GM15510 (cell line): ENCODE measurements around the gene SCN5A.

Source experiments
- POLR2A ChIP-seq: IDR thresholded peaks from 3 replicates; pipeline ENCODE4 v1.6.1; 2011; ENCODE audit warnings: borderline replicate concordance; ENCODE audit not compliant: insufficient read length; ENCODE audit errors: extremely low read depth

The SCN5A gene

DNA sequence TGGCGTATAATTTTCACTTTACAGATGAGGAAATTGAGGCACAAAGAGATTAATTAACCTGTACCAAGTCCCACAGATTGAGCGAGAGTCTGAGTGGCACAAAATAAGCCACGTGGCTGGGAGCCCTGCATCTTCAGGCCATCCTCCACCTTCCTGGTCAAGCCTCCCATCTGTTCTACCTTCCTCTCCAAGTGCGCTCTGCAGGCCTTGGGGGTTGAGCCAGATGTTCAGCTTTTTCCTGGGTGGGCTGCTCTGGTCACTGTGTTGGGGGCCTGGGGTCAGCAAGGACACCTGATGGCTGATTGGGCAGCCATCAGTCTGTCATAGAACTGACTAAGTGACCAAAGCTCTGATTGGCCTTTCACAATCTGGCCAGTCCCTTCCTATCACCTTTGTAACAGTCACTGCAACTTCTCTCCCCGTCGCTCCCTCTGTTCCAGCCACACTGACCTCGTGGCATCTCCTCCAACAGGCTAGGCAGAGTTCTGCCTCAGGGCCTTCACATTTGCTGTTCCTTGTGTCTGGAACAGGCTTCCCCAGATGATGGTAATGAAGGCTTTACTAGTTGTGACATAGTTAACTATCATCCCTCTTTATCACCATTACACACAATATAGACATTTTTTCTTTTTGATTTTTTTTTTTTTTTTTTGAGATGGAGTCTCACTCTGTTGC lies 46.8 kb downstream of the SCN5A start:
- no peak for TF ChIP-seq POLR2A

DNA sequence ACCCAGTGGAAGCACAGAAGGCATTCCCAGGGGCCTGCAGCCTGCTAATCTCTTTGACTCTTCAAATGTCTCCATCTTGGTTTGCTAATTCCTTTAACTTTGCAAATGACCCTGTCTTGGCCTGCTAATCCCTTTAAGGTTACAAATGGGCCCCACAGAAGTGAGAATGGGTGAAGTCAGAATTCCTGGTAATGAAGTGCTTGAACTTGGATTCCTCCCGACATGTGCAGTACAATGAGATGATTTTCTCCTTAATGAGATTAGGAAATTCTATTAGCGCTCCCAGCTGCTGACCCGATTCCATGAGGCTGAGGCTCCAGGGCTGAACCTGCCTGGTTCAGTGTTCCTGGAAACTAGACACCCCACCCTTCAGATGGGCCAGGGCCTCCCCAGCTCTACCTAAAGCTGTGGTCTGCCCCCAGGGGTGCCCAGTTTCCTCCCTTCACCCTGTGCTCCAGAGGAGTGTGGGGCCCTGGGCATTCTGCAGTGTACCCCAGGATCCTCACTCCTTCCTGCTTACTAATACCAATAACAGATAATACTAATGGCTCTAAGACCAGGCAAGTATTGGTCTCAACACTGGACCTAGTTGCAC lies 47.4 kb downstream of the SCN5A start:
- TF ChIP-seq POLR2A: no peak

DNA sequence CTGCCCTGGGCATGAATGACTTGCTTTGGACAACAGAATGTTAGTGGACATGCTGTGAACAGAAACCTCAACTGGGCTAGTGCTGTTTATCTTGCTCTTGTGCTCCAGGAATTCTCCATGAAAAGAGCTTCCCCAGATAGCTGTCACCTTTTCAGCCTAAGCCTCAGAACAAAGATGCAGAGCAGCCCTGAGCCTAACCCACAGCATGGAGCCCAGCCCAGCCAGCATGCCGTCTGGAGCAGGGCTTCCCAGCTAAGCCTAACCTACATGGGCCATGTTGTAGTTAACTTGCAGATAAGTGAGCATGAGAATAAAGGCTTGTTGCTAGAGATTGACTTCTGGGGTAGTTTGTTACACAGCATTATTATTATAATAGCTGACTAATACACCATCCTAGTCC lies 48.9 kb downstream of the SCN5A start:
- TF ChIP-seq POLR2A: no peak

DNA sequence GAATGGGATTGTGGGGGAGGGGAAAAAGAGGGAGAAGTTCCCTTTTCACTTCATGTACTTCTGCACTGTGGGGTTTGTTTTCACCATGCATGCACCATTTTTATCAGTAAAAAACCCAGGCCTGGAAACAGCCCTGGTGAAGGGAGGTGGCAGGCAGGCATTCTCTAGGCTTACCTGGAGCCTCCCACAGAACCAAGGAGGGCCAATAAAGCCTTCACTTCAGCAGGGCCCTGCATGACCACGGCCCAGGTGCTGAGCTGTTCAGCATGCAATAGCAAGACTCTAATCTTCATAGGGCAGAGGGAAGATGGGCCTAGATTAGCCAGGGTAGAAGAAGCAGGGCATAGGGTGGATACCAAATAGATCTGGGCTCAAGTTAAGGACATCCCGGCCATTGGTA lies 49.6 kb downstream of the SCN5A start:
- no peak for TF ChIP-seq POLR2A

DNA sequence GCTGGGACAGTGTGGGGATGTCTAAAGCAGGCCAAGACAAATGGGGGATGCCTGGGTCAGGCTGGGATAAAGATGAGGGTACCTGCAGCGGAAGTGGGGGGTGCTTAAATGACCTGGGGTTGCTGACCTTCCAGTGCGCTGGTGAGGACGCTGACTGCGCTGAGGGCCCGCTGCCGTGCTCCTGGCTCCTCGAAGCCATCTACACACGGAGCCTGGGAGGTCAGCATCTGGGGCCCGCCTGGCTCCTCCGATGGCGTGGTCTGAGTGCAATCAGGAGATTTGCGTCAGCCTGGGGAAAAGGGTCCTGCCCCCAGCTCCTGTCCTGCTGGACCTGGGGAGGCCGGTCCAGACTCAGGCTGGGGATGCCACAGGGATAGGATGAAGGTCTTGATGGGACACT lies 50.7 kb downstream of the SCN5A start:
- no peak for TF ChIP-seq POLR2A

DNA sequence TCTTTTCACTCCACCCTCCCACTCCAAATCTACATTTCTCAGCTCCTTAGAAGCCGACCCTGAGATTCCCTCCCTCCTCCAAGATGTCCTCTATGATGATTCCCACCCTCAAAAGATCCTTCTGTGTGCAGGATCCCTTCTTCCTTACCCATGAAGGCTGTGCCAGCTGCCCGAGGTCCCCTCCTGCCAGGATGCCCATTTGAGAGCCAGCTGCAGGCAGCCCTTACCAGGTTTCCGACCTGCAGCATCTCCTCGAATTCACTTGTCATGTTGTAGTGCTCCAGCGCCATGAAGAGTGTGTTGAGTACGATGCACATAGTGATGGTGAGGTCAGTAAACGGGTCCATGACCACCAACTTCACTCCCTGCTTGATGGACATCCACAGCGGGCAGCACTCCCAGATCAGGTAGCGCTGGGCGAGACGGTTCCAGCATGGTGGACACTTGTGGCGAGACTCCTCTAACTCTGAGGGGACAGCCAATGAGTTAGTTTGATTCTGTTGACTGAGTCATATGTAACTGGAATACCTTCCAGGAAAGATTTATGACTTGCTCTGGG lies 51.9 kb downstream of the SCN5A start:
- TF ChIP-seq POLR2A: no peak

DNA sequence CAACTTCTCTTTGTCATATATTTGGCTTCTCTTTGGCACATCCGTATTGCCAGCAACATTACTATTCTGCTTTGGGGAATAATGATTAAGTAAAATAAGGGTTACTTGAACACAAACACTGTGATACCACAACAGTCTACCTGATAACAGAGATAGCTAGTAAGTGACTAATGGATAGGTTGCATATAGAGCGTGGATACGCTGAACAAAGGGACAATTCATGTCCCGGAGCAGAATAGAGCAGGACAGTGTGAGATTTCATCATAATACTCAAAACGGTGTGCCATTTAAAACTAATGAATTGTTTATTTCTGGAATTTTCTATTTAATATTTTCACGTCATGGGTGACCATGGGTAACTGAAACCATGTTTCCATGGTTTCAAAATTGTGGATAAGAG lies 54.1 kb downstream of the SCN5A start:
- TF ChIP-seq POLR2A: no peak

DNA sequence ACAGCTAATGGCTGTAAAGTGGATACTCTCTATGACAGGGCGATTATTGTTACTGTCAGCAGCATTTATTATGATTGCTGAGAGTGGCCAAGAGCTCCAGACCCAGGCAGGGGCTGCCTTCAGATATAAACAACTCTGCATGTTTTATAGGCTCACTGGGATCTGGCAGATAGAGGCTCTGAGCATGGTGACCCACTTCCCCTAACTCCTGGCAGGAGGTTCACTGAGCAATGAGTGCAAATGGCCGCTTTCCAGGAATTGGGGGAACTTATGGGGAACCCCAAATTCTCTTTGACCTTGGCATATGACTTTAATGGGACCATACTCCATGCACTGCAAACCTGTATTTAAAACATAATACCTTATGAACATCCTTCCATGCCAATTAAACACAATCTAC lies 59.0 kb downstream of the SCN5A start:
- no peak for TF ChIP-seq POLR2A

DNA sequence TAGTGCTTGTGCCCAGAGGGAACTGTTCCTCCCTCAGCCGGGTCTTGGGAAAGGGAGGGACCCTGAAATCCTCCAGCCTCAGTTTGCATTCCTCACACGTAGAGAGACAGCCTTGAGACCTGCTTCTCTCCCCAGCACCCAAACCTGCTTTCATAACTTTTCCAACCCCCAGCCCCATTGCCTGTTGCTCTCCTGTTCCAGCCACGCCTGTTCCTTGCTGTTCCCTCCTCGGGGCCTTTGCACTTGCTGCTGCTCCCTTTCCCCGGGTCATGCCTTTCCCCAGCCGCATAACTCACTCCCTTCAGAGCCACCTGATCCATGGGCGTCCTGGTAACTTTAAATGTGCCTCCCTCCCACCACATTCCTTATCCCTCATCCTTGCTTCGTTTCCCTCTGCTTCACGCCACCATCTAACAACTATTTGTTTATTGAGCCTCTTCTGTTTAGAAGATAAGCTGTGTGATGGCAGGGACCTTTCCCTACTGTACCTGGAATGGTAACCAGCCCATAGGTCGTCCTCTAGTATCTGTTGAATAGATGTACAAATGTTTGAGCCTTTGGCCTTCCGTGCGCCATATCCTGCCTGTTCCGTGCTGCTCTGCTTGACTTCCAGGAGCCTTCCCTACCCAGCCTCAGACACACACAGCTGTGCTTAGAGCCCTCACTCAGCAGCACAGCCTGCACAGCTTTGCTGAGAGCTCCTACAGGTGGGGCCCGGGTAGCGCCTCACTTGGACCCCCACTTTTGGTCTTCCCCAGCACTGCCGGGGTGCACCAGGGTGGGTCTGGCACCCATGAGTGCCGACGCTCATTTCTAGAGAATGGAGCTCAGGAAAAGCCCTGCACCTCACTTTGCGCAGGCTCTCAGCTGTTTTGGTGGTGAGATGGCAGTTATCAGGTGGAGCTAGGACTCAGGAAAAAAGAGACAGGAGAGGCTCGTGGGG lies 60.2 kb downstream of the SCN5A start:
- no peak for TF ChIP-seq POLR2A

DNA sequence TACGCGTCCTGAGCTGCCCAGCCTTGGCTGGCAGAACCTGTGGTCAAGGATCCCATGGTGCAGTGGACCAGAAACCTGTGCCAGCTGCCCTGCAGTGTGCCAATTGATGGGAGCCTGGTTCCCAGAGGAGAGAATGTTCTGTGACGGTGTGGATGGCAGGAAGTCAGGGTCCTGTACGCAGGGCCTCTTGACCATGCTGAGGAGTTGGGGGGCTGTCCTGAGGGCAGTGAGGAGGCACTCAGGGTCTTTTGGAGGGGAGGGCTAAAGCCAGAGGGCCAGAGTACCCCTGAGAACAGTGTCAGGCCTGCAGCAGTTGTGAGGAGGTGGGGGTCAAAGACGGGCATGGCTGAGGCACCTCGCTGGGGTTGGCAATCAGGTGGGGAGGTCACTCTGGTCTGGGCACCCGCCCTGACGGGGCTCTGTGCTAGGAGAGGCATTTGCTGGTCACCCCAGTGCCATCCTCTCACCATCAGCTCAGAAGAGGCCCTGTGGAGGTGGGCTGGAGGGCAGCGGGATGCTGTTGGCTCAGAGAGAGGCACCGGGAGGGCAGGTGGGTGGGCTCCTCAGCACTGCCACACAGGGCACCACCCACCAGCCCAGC lies 61.0 kb downstream of the SCN5A start:
- TF ChIP-seq POLR2A: no peak

DNA sequence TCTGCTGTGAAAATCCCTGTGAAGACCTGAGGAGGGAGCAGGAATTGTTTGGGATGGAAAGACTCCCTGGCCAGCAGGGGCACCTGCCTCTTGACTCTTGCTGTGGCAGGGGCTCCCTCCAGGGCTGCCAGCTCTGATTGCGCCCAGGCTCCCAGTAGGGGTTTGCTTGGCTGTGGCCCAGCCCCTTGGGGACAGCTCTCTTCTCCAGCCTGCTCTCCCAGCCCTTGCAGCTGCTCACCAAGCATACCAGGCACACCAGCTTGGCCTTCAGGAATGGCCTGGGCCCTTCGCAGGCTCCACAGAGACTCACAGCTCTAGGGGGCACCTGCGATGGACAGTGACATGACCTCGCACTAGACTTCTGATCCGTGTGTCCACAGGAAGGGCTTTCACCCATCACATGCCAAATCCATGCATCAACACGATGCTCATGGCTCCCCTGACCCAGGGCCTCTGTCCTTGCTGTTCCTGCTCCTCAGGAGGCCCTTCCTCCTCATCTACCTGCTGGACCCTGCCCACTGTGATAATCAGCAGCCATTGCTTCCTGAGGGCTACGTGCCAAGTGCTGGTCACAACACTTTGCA lies 61.8 kb downstream of the SCN5A start:
- TF ChIP-seq POLR2A: no peak

DNA sequence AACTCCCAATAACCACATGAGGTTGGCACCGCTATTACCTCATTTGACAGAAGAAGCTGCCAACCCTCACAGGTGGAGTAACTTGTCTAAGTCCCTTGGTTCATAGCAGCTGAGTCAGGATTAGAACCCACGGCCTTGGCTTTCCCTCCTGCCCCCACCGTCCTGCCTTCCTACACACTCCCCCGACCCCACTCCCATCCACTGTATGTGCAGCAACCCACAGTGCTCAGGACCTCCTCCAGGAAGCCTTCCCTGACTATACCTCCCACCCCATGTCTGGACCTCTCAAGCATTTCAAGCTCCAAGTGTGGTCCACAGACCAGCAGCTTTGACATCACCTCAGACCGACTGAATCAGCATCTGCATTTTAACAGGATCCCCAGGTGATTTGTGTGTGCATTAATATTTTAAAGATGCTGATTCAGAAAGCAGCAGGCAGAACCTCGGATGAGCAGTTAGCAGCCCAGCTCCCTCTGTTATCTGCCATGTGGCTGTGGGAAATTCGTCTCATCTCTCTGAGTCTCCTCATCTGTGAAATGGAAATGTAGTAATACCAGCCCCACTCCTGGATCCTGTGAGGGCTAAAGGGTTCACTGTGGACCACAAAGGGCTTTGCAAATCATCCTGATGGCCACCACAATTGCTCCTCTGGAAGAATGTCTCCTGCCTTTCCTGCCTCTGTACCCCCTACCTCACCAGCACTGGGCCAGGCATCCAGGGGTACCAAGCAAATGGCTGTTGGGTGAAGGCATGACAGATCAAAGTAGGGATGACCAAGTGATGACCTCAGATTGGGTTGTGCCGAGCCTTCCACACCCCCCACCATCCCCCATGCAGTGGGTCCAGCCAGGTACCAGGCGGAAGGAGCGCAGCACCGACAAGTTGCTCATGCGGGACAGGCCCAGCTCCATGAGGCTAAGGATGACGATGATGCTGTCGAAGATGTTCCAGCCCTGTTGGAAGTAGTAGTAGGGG lies 62.7 kb downstream of the SCN5A start:
- no peak for TF ChIP-seq POLR2A

DNA sequence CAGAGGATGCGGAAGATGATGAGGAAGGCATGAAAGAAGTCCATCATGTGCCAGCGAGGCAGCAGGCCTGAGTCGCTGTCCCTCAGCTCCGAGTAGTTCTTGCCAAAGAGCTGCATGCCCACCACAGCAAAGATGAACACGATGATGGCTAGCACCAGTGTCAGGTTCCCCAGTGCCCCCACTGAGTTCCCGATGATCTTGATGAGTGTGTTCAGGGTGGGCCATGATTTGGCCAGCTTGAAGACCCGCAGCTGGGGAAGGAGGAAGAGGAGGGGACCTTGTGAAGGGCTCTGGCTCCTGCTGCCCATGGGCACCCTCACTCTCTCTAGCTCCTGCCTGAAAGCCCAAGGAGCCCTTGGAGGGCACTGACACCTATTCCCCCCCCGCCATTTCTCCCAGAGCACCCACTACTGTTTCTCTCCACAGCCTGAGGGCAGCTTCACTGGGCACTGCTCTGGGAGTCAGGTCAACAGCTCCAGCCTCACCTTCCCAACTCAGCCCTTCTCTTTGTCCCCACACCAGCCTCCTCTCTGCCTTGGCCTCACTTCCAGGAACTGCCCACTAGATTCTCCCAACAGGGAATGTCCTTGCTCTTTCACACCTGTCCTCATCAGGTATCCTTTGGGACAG lies 63.6 kb downstream of the SCN5A start:
- TF ChIP-seq POLR2A: no peak
